Chondrocyte (in vitro differentiated cells): Measurements from ENCODE around the gene CFAP97D1. TPM values are rescaled to one million over a fixed set of nuclear protein-coding genes. Genes with fewer than 3 reads are reported as not detected.
A peak's percentile ranks its signal among the peaks of the same experiment; 100 is the strongest.

Experiments used
- DNase-seq: peaks from one replicate; pipeline ENCODE4 v3.0.0; 2021; ENCODE audit warnings: mixed read lengths, low spot score
- H3K27ac Mint-ChIP-seq: one replicate; pipeline ENCODE4 v1.8.0; 2021; ENCODE audit warnings: mild to moderate bottlenecking, moderate library complexity, mixed read lengths; ENCODE audit not compliant: unreplicated experiment
- H3K27me3 Mint-ChIP-seq: 2 replicates; pipeline ENCODE4 v1.8.0; 2021; ENCODE audit warnings: low read depth, mixed read lengths
- H3K36me3 Mint-ChIP-seq: 2 replicates; pipeline ENCODE4 v1.8.0; 2021; ENCODE audit warnings: low read depth, mixed read lengths
- H3K4me1 Mint-ChIP-seq: 2 replicates; pipeline ENCODE4 v1.8.0; 2021; ENCODE audit warnings: low read depth, mild to moderate bottlenecking, mixed read lengths
- H3K4me3 Mint-ChIP-seq: one replicate; pipeline ENCODE4 v1.8.0; 2021; ENCODE audit warnings: mild to moderate bottlenecking, moderate library complexity, mixed read lengths; ENCODE audit not compliant: unreplicated experiment
- H3K9me3 Mint-ChIP-seq: 2 replicates; pipeline ENCODE4 v1.8.0; 2021; ENCODE audit warnings: low read depth, mixed read lengths
- total RNA-seq: library from RNA; stranded (reverse); gene quantifications from 3 replicates; pipeline ENCODE4 v1.2.1, GENCODE V29; 2021
- TF ChIP-seq, protein P1 (sequence below): fragments of 200-600 bp; sonication (generic); IDR thresholded peaks from 2 replicates; pipeline ENCODE4 v1.5.0; 2021; ENCODE audit warnings: antibody characterized with exemption, mild to moderate bottlenecking, moderate library complexity

Gene CFAP97D1
- total RNA-seq, 1 donor from 2014 or later: not detected

- peak overlapping the region; percentile 23 for H3K27ac Mint-ChIP-seq
- peaks cover 27% of the 10 kb centered on the region for H3K4me1 Mint-ChIP-seq
- H3K9me3 Mint-ChIP-seq: peaks cover 4% of the 10 kb centered on the region
- peaks cover 8% of the 10 kb centered on the region for H3K36me3 Mint-ChIP-seq
- H3K27me3 Mint-ChIP-seq: no peaks in the 10 kb centered on the region
- DNase-seq: no peak
- TF ChIP-seq, protein P1, sequence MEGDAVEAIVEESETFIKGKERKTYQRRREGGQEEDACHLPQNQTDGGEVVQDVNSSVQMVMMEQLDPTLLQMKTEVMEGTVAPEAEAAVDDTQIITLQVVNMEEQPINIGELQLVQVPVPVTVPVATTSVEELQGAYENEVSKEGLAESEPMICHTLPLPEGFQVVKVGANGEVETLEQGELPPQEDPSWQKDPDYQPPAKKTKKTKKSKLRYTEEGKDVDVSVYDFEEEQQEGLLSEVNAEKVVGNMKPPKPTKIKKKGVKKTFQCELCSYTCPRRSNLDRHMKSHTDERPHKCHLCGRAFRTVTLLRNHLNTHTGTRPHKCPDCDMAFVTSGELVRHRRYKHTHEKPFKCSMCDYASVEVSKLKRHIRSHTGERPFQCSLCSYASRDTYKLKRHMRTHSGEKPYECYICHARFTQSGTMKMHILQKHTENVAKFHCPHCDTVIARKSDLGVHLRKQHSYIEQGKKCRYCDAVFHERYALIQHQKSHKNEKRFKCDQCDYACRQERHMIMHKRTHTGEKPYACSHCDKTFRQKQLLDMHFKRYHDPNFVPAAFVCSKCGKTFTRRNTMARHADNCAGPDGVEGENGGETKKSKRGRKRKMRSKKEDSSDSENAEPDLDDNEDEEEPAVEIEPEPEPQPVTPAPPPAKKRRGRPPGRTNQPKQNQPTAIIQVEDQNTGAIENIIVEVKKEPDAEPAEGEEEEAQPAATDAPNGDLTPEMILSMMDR: no peak
- H3K4me3 Mint-ChIP-seq: no peak overlapping the region
Observed at GRCh38 chr17:43834106-43834505, 53.9 kb downstream of the CFAP97D1 start.

Other genes starting within 250 kb of the CFAP97D1 start
- 1.1 to 1.2 TPM (median 1.1 TPM) in 3 replicates for gene ETV4, start 234.1 kb upstream of the CFAP97D1 start, total RNA-seq
- gene MEOX1, start 118.5 kb upstream of the CFAP97D1 start, total RNA-seq: 0.07 TPM in 1 of 3 replicates, not detected in the others
- not detected in 3 replicates for gene SOST, start 21.6 kb upstream of the CFAP97D1 start, total RNA-seq
- 39.4 to 60.2 TPM (median 57.7 TPM) in 3 replicates for gene DUSP3, start 1.5 kb upstream of the CFAP97D1 start, total RNA-seq
- 13.3 to 15.6 TPM (median 14.4 TPM) in 3 replicates for gene MPP3, start 52.7 kb downstream of the CFAP97D1 start, total RNA-seq
- 0.15 TPM in 1 of 3 replicates, not detected in the others for gene CD300LG, start 66.7 kb downstream of the CFAP97D1 start, total RNA-seq
- gene MPP2, start 127.1 kb downstream of the CFAP97D1 start, total RNA-seq: 7.0 to 7.8 TPM (median 7.5 TPM) in 3 replicates
- not detected in 3 replicates for gene PPY, start 162.0 kb downstream of the CFAP97D1 start, total RNA-seq
- not detected in 3 replicates for gene PYY, start 173.5 kb downstream of the CFAP97D1 start, total RNA-seq
- gene NAGS, start 224.2 kb downstream of the CFAP97D1 start, total RNA-seq: 0.40 to 0.51 TPM (median 0.41 TPM) in 3 replicates
- gene TMEM101, start 234.5 kb downstream of the CFAP97D1 start, total RNA-seq: 14.1 to 20.4 TPM (median 19.0 TPM) in 3 replicates